ENCODE data around the gene DSP. TPM values are rescaled to one million over a fixed set of nuclear protein-coding genes. Genes with fewer than 3 reads are reported as not detected.
A peak's percentile ranks its signal among the peaks of the same experiment; 100 is the strongest.

DSP gene
- total RNA-seq, 1 donor from 2014 or later = 80.1 TPM

DNA sequence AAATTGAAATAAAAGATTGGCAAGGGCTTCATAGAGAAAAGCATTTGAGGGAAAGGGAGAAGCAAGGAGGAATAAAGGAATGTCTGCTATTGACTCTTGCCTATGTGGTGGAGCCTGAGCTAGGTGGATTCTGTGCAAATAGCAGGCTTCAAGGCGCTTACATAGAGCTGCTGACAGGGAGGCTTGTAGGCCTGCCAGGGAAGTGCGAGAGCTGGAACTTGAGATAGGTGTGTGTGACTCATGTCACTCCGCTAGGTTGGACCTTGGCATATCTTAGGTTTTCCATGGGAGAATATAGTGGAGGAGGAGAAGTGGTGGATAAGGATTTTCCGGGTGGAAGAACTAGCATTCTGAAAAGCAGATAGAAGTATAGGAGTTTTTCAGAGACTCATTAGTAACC lies 62.5 kb downstream of the DSP start:
- DNase-seq (ENCODE audit: low read depth) = no peak
- TF ChIP-seq, protein P1, sequence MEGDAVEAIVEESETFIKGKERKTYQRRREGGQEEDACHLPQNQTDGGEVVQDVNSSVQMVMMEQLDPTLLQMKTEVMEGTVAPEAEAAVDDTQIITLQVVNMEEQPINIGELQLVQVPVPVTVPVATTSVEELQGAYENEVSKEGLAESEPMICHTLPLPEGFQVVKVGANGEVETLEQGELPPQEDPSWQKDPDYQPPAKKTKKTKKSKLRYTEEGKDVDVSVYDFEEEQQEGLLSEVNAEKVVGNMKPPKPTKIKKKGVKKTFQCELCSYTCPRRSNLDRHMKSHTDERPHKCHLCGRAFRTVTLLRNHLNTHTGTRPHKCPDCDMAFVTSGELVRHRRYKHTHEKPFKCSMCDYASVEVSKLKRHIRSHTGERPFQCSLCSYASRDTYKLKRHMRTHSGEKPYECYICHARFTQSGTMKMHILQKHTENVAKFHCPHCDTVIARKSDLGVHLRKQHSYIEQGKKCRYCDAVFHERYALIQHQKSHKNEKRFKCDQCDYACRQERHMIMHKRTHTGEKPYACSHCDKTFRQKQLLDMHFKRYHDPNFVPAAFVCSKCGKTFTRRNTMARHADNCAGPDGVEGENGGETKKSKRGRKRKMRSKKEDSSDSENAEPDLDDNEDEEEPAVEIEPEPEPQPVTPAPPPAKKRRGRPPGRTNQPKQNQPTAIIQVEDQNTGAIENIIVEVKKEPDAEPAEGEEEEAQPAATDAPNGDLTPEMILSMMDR (conservative IDR thresholded peaks at IDR 0.05; ENCODE audit: low read depth, low read length) = no peak
- H3K4me3 ChIP-seq (ENCODE audit: low read depth, low read length) = no peak overlapping the region

DNA sequence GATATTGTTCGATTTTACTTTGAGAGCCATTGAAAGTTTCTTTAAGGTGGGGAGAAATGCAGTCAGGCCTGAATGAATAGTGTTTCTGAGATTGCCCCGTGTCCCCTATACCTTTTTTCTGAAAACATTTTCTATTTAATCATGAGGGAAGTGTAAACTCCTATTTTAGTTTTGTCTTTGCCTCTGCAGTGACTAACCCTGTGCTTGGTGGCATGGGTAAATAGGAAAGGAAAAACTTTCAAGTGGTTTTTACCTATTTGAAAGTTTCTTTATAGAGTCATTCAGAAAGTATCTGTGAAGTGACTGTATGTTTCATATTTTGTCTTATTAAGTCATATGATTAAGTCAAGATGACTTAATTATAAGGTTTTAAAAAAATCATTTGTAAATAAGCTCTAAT lies 63.0 kb downstream of the DSP start:
- no peak overlapping the region for H3K4me3 ChIP-seq (ENCODE audit: low read depth, low read length)
- TF ChIP-seq, protein P1 (conservative IDR thresholded peaks at IDR 0.05; ENCODE audit: low read depth, low read length) = no peak
- DNase-seq (ENCODE audit: low read depth) = no peak

DNA sequence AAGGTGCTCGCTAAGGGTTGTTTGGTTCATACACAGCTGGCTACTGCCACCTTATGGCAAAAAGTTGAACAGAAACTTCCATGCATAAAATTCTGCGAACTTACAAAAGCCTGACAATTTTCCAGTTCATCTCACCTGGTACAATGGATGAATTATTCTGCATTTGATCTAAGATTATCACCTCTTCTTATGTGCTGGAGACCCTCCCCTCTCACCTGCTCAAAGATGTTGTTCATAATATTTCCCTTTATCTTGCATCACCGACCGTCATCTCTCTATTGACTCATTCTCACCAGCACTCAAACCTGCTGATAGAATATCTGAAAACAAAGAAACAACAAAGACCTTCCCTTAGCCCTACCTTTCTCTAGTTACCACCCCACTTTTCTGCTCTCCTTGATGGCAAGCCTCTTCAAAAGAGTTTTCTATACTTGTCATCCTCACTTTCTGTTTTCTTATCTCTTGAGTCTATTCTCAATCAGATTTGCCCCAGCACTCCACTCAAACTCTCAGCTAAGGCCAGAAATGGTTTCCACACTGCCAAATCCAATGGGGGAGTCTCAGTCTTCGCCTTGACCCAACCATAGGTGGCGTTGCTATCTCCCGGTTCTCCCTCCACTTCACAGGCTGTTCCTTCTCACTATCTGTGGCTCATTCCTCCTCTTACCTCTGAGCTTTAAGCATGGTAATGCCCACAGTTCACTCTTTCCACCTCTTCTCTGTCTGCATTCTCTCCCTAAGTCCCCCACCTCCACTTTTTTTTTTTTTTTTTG lies 74.3 kb downstream of the DSP start:
- TF ChIP-seq, protein P1 (conservative IDR thresholded peaks at IDR 0.05; ENCODE audit: low read depth, low read length) = peak; percentile 81
- DNase-seq (ENCODE audit: low read depth) = no peak
- H3K4me3 ChIP-seq (ENCODE audit: low read depth, low read length) = no peak overlapping the region

GRCh38 chr6:7617801-7618764 lies 76.6 kb downstream of the DSP start:
- no peak for DNase-seq (ENCODE audit: low read depth)
- TF ChIP-seq, protein P1 (conservative IDR thresholded peaks at IDR 0.05; ENCODE audit: low read depth, low read length) = no peak
- no peak overlapping the region for H3K4me3 ChIP-seq (ENCODE audit: low read depth, low read length)

DNA sequence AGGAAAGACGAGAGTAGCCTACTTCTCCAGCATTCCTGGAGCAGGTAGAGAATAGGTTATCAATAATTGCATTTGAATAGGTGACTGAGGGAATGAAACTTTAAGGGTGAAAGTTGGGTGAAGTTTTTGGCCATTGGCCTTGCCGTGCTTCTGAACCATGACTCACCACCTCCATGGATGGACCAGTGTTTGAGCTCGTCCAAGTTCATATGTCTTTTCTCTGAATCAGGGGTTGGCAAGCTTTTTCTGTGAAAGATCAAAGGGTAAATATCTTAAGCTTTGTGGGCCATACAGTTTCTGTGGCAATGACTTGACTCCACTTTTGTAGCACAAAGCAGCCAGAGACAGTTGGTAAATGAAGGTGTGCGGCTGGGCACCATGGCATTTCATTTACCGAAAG lies 80.3 kb downstream of the DSP start:
- TF ChIP-seq, protein P1 (conservative IDR thresholded peaks at IDR 0.05; ENCODE audit: low read depth, low read length) = no peak
- H3K4me3 ChIP-seq (ENCODE audit: low read depth, low read length) = no peak overlapping the region
- DNase-seq (ENCODE audit: low read depth) = no peak

DNA sequence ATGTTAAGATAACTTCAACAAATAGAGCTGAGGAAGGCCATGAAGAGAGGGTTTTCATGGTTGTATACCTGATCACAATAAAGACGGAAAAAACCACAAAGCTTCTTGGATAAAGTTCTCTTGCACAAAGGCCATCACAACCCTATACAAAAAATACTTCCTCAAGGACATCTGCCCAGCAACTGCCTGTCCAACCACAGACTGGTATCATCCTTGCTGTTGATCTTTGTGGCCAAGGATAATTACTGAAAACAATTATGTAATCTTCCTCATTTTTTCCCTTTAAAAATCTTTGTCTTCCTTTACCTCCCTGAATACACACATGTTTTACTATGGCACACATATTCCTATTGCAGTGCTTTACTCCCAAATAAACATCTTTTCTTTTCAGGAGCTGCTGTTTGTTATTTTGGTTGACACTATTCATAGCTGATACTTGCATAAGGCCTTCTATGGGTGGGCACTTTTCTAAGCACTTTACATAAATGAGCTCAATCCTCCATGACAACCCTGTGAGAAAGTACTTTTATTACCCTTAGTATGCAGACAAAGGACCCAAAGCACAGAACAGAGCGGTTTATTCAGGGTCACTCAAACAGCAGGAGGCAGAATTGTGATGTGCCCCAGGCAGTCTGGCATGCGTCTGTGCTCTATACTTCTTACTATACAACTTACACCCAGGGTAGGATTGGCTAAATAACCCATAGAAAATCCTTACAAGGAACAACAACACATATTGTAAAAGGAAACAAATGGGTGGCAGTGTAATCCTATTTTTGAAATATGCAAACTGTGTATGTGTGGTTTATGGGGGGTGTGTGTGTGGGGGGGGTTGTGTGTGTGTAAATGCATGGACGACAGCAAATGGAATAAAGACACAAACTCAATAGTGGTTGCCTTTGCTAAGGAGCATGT lies 83.6 kb downstream of the DSP start:
- TF ChIP-seq, protein P1 (conservative IDR thresholded peaks at IDR 0.05; ENCODE audit: low read depth, low read length) = peak; percentile 13
- H3K4me3 ChIP-seq (ENCODE audit: low read depth, low read length) = no peak overlapping the region
- no peak for DNase-seq (ENCODE audit: low read depth)

Data from epithelial cell of proximal tubule (primary cell).